GM03348 (cell line): ENCODE results near the gene FAAP100.

Experiments
- DNase-seq: peaks from one replicate; pipeline ENCODE4 v3.0.0; 2012; ENCODE audit warnings: low spot score

FAAP100 gene

DNA sequence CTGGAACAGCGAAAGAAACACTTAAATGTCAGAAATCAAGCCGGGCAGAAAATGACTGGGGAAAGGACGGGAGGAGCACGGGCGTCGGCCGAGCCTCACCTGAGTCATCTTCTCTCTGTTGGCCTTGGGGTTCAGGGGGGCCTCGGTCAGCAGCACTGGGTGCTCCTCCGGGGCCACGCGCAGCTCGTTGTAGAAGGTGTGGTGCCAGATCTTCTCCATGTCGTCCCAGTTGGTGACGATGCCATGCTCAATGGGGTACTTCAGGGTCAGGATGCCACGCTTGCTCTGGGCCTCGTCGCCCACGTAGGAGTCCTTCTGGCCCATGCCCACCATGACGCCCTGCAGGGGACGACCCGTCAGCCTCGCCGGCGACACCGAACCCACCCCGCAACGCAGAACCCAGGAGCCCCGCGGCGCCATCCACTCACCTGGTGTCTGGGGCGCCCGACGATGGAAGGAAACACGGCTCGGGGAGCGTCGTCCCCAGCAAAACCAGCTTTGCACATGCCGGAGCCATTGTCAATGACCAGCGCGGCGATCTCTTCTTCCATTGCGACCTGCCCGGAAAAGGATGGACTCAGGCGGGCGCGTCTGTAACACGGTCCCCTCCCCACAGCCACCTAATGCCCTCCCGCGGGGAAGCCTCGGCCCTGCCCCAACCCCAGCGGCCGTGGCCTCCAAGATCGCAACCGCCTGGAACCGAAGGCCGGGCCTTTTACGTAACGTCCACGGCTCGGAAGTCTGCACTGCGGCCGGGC lies 40.2 kb downstream of the FAAP100 start:
- DNase-seq = peak; percentile 40

DNA sequence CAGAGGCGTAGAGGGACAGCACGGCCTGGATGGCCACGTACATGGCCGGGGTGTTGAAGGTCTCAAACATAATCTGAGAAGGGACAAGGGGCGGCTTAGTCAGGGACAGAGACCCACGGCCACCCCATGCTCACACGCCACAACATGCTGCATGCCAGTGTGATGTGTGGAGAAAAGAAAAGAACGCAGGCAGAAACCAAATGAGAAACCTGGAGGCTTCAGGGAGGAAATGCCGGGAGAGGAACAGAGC lies 40.7 kb downstream of the FAAP100 start:
- no peak for DNase-seq

DNA sequence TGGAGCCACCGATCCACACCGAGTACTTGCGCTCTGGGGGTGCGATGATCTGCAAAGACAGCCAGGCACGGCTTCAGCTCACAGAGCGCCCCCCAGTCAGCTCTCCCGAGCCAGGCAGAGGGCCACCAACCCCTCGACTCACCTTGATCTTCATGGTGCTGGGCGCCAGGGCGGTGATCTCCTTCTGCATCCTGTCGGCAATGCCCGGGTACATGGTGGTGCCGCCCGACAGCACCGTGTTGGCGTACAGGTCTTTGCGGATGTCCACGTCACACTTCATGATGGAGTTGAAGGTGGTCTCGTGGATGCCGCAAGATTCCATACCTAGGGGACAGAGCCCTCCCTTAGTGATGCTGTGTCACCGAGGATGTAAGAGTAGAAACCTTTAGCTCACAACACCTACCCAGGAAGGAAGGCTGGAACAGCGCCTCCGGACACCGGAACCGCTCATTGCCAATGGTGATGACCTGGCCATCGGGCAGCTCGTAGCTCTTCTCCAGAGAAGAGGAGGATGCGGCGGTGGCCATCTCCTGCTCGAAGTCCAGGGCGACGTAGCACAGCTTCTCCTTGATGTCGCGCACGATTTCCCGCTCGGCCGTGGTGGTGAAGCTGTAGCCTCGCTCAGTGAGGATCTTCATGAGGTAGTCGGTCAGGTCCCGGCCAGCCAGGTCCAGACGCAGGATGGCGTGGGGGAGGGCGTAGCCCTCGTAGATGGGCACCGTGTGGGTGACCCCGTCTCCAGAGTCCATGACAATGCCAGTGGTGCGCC lies 41.2 kb downstream of the FAAP100 start:
- no peak for DNase-seq

DNA sequence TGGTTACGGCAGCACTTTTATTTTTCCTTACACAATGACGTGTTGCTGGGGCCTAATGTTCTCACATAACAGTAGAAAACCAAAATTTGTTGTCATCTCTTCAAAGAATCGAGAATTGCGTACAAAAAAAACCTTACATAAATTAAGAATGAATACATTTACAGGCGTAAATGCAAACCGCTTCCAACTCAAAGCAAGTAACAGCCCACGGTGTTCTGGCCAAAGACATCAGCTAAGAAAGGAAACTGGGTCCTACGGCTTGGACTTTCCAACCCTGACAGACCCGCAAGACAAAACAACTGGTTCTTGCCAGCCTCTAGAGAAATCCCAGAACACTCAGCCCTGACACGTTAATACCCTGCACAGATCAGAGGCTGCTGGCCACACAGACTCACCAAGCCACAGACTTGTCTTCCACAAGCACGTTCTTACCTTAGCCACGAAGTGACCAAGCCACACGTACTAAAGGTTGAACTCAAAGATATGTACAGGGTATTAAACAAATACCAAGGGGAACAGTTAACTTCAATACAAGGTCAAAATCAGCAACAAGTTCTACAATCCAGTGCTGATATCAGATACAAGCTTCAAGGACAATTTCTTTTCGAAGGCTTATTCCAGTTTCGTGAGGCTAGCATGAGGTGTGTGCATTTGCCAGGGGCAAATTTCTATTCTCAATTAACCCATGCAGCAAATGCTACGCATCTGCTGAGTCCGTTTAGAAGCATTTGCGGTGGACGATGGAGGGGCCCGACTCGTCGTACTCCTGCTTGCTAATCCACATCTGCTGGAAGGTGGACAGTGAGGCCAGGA lies 42.0 kb downstream of the FAAP100 start:
- DNase-seq = no peak

DNA sequence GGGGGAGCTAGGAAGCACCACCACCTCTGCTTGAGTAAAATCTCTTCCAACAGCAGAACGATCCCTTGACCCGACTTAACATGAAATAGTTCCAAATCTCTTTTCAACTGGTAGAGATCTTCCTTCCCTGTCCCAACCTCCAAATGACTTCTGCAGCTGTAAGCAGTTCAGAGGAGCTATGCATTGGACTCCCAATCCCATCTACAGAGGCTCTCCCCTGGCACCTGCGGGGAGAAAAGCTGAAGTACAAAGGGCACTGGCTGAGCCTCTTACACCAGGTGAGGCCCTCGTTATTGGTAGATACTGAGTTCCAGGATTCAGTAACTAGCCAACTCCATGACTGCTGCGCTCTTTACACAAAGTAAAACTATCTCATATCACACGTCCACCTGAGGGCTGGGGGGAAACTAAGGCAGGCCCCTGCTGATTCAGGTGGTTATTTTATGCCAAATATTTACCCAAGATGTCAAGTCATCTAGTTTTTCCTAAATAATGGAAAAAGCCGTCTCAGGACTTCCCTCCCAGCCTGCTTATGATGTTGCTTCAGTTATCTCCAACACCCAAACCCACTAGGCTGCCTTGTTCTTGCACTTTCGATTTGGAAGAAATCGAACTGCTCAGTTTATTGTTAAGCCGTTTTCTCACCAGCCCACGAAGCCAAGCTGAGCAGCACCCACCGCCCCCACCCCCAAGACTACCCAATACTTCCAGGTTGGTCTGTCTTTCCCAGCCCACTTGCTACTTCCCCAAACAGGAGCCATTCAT lies 42.8 kb downstream of the FAAP100 start:
- no peak for DNase-seq

DNA sequence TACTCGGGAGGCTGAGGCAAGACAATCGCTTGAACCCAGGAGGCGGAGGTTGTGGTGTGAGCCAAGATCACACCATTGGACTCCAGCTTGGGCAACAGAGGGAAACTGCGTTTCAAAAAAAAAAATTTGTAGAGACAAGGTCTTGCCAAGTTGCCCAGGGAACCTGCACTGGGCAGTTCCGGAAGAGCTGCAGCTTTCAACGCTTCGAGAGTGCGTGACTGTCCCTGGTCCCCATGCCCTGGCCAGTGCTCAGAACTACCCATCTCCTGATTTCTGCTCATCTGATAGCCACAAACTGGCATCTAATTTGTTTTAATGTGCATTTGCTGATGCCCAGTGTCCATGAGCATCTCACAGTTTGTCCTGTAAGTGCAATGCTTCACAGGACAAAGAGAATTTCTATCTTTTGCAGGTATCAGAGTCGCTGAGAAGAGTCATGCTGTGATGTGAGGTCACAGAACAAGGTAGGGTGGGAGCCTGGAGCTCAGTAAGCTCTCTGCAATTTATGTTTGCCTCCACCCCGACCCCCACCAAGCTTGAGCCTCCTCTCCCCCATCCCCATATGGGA lies 43.4 kb downstream of the FAAP100 start:
- DNase-seq = peak; percentile 33

DNA sequence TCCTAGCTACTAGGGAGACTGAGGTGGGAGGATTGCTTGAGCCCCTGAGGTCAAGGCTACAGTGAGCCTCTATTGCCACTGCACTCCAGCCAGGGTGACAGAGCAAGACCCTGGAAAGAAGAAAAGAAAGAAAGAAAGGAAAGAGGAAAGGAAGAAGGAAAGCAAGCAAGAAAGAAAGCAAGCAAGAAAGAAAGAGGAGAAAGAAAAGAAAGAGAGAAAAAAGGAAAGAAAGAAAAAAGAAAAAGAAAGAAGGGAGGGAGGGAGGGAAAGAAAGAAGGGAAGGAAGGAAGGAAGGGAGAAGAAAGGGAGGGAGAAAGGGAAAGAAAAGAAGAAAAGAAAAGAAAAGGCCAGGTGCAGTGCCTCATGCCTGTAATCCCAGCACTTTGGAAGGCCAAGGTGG lies 48.5 kb downstream of the FAAP100 start:
- no peak for DNase-seq

- no peak for DNase-seq
These were observed 49.6 kb downstream of the FAAP100 start for GRCh38 chr17:81502471-81503017.

DNA sequence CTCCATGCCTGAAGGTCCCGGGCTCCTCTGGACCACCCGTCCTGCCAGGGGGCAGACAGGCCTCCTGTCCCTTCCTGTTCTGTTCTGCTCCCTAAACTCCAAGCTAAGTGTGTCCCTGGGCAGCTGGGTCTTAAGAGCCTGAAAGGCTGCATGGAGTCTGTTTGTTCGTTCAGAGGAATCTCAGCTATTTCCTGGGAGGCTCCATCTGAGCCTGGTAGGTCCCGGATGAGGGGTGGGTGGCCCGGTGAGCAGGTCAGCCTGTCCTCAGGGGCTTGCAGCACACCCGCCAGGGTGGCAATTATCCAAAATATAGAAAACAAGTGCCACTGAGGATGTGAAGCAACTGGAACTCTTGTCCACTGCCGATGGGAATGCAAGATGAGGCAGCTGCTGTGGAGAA lies 52.1 kb downstream of the FAAP100 start:
- DNase-seq = peak; percentile 48

DNA sequence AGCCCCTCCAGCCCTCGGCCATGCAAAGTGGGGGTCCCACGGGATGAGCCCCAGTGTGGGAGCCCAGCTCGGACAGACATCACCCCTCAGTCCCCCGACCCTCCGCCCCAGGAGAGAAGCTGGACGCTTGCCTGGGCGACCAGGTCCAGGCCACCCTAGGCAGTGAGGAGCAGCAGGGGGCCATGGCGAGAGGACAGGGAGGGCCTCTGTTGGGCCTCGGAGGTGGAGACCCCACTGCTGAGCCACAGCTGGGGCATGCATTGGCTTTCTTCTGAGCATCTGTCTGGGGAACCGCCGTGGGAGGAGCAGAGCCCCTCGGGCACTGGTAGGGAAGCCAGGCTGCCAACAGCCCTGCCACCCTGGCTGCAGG lies 52.6 kb downstream of the FAAP100 start:
- no peak for DNase-seq

GRCh38 chr17:81498953-81499600 lies 53.1 kb downstream of the FAAP100 start:
- no peak for DNase-seq

- no peak for DNase-seq
These were observed 57.4 kb downstream of the FAAP100 start for GRCh38 chr17:81494626-81495377.

GRCh38 chr17:81493198-81494038 lies 58.7 kb downstream of the FAAP100 start:
- no peak for DNase-seq

GRCh38 chr17:81492706-81493105 lies 59.4 kb downstream of the FAAP100 start:
- no peak for DNase-seq

DNA sequence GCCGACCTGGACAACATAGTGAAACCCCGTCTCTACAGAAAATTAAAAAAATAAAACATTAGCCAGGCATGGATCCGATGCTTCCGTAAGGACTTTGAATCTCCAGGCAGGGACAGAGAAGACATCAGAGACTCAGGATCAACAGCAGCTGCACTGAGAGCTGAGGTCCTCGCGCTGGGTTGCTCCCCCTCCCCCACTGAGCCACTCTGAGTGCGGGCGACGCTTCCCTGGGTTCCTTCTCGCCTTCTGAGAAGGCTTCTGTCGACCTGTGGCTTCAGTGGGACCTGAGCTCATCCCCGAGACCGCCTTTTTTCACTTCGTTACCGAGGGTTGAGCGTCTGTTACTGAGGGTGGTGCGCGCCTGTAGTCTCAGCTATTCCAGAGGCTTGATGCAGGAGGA lies 60.0 kb downstream of the FAAP100 start:
- no peak for DNase-seq

DNA sequence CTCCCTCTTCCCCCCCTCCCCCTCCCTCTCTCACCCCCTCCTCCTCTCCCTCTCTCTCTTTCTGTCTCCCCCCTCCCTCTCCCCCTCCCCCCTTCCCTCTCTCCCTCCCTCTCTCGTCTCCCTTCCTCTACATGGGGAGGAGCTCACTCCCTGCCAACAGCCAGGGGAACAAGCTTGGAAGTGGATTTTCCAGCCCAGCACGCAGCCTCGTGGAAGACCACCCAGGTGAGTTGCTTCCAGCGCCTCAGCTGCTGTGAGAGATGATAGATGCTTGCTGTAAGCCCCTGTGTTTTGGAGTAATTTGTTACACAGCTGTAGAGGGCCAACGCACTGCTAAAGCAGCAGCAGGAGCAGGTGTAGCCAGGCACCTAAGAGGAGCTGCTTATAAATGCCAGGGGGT lies 60.4 kb downstream of the FAAP100 start:
- no peak for DNase-seq

- no peak for DNase-seq
These were observed 61.0 kb downstream of the FAAP100 start for GRCh38 chr17:81491181-81491581.

DNA sequence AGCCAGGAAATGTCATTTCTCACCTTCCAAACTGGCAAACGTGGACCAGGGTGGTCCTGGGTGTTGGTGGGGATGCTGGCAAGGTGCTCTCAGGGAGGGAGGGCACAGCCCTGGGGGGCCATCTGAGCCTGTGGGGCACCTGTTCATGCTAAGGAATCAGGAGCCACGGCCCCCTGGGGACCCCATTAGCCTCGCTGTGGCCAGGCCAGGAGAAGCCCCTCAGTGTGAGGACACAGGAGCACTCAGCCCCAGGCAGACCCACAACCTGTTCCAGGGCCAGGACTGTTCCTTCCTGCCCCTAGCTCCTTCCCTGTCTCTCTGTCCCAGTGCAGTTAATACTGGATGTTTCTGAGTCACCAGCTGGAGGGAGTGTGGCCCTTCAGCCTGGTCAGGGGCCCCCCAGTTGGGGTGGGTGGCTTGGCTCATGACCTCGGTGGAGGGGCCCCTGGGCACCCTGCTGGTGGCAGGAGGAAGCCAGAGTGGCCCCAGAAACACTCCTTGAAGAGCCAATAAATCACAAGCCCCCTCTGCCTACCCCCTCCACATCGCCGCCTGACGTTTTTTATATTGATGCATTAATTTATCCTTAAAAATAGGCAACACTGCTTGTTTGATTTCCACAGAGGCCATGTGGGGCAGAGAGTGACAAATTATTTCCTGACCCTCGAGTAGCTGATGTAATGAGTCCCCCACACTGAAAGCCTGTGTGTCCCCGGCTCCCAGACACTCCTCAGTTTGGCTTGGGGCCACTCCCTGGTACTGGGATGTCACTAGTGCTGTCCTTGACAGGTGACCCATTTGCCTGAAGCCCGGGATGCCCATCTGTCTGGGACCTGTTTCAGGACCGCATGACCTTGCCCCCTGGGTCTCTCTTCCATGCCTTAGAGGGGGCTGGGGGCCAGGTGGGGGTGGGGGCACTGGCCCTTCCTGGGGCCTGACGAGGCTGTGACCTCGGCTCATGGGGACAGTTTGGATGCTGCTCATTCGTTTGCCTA lies 61.9 kb downstream of the FAAP100 start:
- no peak for DNase-seq
